ENCODE data around the gene RPL11.

DNA sequence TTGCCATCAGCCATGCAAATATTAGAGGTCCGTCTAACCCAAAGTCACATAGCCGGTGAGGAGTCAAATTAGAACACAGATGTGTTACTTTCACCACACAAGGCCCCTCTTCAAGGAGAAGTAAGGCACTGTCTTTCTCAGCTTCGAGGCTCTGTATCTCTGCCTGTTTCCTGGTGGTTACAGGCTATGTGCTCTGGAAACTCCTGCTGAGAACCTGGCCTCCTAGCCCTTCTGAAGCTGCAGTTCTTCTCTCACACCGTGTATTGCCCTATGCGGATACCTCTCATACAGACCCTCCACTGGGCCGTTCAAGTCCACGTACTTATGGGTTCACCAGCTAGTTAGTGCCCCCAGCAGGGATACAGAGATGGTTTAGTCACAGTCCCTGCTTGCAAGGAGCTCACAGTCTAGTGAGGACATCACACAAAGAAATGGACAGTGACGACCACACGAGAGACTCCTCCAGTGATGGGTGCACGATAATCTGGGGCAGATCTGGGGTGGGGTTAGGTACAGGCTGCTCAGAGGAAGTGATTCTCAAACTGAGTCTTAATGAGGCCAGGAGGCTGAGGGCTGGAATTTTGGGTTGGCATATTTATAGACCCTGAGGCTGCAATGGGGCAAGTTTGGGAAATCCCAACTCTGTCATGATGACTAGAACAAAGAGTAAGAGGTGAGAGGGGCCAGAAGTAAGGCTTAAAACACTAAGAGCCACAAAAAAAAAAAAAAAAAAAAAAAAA, 28.8 kb downstream of the RPL11 start:
- no peak for TF ChIP-seq CTCF (IDR thresholded peaks at IDR 0.05)
- TF ChIP-seq POLR2A (IDR thresholded peaks at IDR 0.05) = no peak
- no peak for TF ChIP-seq EP300 (IDR thresholded peaks at IDR 0.05)
